GM21717 (cell line): ENCODE data around the gene AFAP1.
"Not testable (repeated sequence)": the region's sequence is repeated elsewhere in the genome, so short reads cannot be mapped to it uniquely, and the experiment has no call there.

ENCODE experiments used
- ATAC-seq: cut with Tn5 transposase; IDR thresholded peaks from one replicate; pipeline ENCODE4 v1.9.1; 2021; ENCODE audit warnings: mild to moderate bottlenecking, moderate library complexity; ENCODE audit not compliant: unreplicated experiment

The AFAP1 gene

GRCh38 chr4:7922466-7922865 is 17.2 kb downstream of the AFAP1 start:
- no peak for ATAC-seq

GRCh38 chr4:7918981-7919380 is 20.7 kb downstream of the AFAP1 start:
- no peak for ATAC-seq

- not testable (repeated sequence) for ATAC-seq
Measured at GRCh38 chr4:7918187-7918586, 21.5 kb downstream of the AFAP1 start.

- no peak for ATAC-seq
Measured at GRCh38 chr4:7917669-7918068, 22.0 kb downstream of the AFAP1 start.

GRCh38 chr4:7915875-7916242 is 23.8 kb downstream of the AFAP1 start:
- ATAC-seq = no peak

- no peak for ATAC-seq
Measured at GRCh38 chr4:7912826-7913225, 26.8 kb downstream of the AFAP1 start.

GRCh38 chr4:7910952-7911578 is 28.6 kb downstream of the AFAP1 start:
- no peak for ATAC-seq

GRCh38 chr4:7910263-7910896 is 29.3 kb downstream of the AFAP1 start:
- no peak for ATAC-seq

- no peak for ATAC-seq
Measured at GRCh38 chr4:7909463-7910262, 30.0 kb downstream of the AFAP1 start.

GRCh38 chr4:7908668-7909067 is 31.0 kb downstream of the AFAP1 start:
- ATAC-seq = no peak

GRCh38 chr4:7907142-7907541 is 32.5 kb downstream of the AFAP1 start:
- no peak for ATAC-seq

GRCh38 chr4:7906171-7906701 is 33.4 kb downstream of the AFAP1 start:
- ATAC-seq = no peak

GRCh38 chr4:7904952-7905915 is 34.4 kb downstream of the AFAP1 start:
- no peak for ATAC-seq

- ATAC-seq = no peak
Measured at GRCh38 chr4:7903791-7904516, 35.7 kb downstream of the AFAP1 start.

- ATAC-seq = no peak
Measured at GRCh38 chr4:7902826-7903225, 36.8 kb downstream of the AFAP1 start.

GRCh38 chr4:7902101-7902553 is 37.5 kb downstream of the AFAP1 start:
- no peak for ATAC-seq

GRCh38 chr4:7901311-7901885 is 38.3 kb downstream of the AFAP1 start:
- ATAC-seq = no peak

- ATAC-seq = no peak
Measured at GRCh38 chr4:7900334-7900909, 39.2 kb downstream of the AFAP1 start.

- no peak for ATAC-seq
Measured at GRCh38 chr4:7899184-7899869, 40.3 kb downstream of the AFAP1 start.
